H1 (cell line): ENCODE measurements around the gene SHROOM2. TPM values are rescaled to one million over a fixed set of nuclear protein-coding genes. Genes with fewer than 3 reads are reported as not detected.

Source experiments
- CTCF ChIA-PET: fragments of 300-600 bp; sonication (Branson Sonifier 250); formaldehyde crosslinking; loops from one replicate; lab custom pipeline; 2021; ENCODE audit not compliant: partially characterized antibody; lab: Charles Lee
- POLR2A ChIA-PET: fragments of 300-600 bp; sonication (Branson Sonifier 250); formaldehyde crosslinking; loops from one replicate; lab custom pipeline; 2021; ENCODE audit warnings: inconsistent platforms; ENCODE audit not compliant: partially characterized antibody; lab: Charles Lee
- DNase-seq, 2 experiments: peaks; one replicate each; pipeline versions ENCODE4 v3.0.0 to v3.0.0-alpha.2; 2010 to 2022; ENCODE audit warnings: low spot score in 2 of 2, low read depth in 1 of 2, mixed read lengths in 1 of 2
- FAIRE-seq: peaks from 2 replicates; lab custom pipeline; 2011; peaks lifted over from hg19 to GRCh38; lab: Jason Lieb, UNC
- H2AFZ ChIP-seq: 2 replicates; pipeline ENCODE4 v1.8.1; 2012; ENCODE audit warnings: low read length, inconsistent platforms
- H2AK5ac ChIP-seq: 2 replicates; pipeline ENCODE4 v1.6.1; 2013; ENCODE audit warnings: low read depth, low read length
- H2BK120ac ChIP-seq: replicated peaks from 2 replicates; pipeline ENCODE3; 2013; ENCODE audit warnings: low read depth, low read length, inconsistent platforms
- H2BK12ac ChIP-seq: 2 replicates; pipeline ENCODE4 v1.6.1; 2013; ENCODE audit warnings: low read depth, low read length
- H2BK15ac ChIP-seq: 2 replicates; pipeline ENCODE4 v1.6.1; 2013; ENCODE audit warnings: low read length
- H2BK20ac ChIP-seq: 2 replicates; pipeline ENCODE4 v1.6.1; 2013; ENCODE audit warnings: low read length
- H2BK5ac ChIP-seq: 2 replicates; pipeline ENCODE4 v1.6.1; 2013; ENCODE audit warnings: low read depth, low read length
- H3K14ac ChIP-seq: 2 replicates; pipeline ENCODE4 v1.6.1; 2013; ENCODE audit warnings: inconsistent platforms; ENCODE audit not compliant: insufficient read length
- H3K18ac ChIP-seq: 2 replicates; pipeline ENCODE4 v1.6.1; 2013; ENCODE audit warnings: low read length; ENCODE audit errors: extremely low read depth
- H3K23ac ChIP-seq: 2 replicates; pipeline ENCODE4 v1.6.1; 2013; ENCODE audit warnings: inconsistent platforms; ENCODE audit not compliant: insufficient read length
- H3K23me2 ChIP-seq: 2 replicates; pipeline ENCODE4 v1.6.1; 2013; ENCODE audit warnings: low read depth, low read length
- H3K27ac ChIP-seq: 2 replicates; pipeline ENCODE4 v1.6.1; 2011; ENCODE audit warnings: low read depth, low read length, inconsistent platforms
- H3K27me3 ChIP-seq, 4 experiments: replicated peaks in 1 of 4; 1 replicate in 1 of 4; 2 replicates in 3 of 4; pipeline versions ENCODE4 v1.6.1 to v1.8.1; 2011 to 2013; ENCODE audit warnings: low read length in 3 of 4, mild to moderate bottlenecking in 3 of 4, inconsistent platforms in 2 of 4, mixed read lengths in 2 of 4, moderate library complexity in 1 of 4; ENCODE audit not compliant: control insufficient read depth in 3 of 4, insufficient read depth in 3 of 4; ENCODE audit errors: extremely low read depth in 1 of 4
- H3K36me3 ChIP-seq, 4 experiments: 2 replicates each; pipeline versions ENCODE4 v1.6.1 to v1.8.1; 2011 to 2013; ENCODE audit warnings: mild to moderate bottlenecking in 4 of 4, low read length in 3 of 4, moderate library complexity in 2 of 4, control low read depth in 1 of 4, inconsistent platforms in 1 of 4; ENCODE audit not compliant: insufficient read depth in 4 of 4, control insufficient read depth in 2 of 4
- H3K4ac ChIP-seq: replicated peaks from 2 replicates; pipeline ENCODE3; 2013; ENCODE audit warnings: low read length, low read depth, mixed read lengths, inconsistent platforms; ENCODE audit not compliant: insufficient read length
- H3K4me1 ChIP-seq, 4 experiments: replicated peaks in 1 of 4; 1 replicate in 1 of 4; 2 replicates in 3 of 4; pipeline versions ENCODE4 v1.6.1 to v1.8.1; 2011 to 2013; ENCODE audit warnings: low read length in 3 of 4, inconsistent platforms in 2 of 4, mixed read lengths in 1 of 4; ENCODE audit not compliant: insufficient read depth in 4 of 4, control insufficient read depth in 3 of 4
- H3K4me2 ChIP-seq, 2 experiments: 2 replicates each; pipeline versions ENCODE4 v1.6.1 to v1.8.1; 2011 to 2013; ENCODE audit warnings: low read depth in 2 of 2, low read length in 2 of 2, control low read depth in 1 of 2, inconsistent platforms in 1 of 2, mild to moderate bottlenecking in 1 of 2; ENCODE audit not compliant: insufficient read depth in 1 of 2
- H3K4me3 ChIP-seq, 4 experiments: fragments of 200-600, 300-600 bp in 1 of 4; sonication (generic), shearing (Covaris generic), sonication (Bioruptor Twin) in 1 of 4; 2 replicates each; pipeline versions ENCODE4 v1.5.1 to v1.8.1; 2011 to 2016; ENCODE audit warnings: low read length in 4 of 4, low read depth in 3 of 4, control low read depth in 2 of 4, inconsistent platforms in 2 of 4, mild to moderate bottlenecking in 2 of 4, mixed read lengths in 1 of 4, moderate library complexity in 1 of 4; ENCODE audit not compliant: insufficient read depth in 2 of 4; ENCODE audit errors: extremely low read depth in 1 of 4
- H3K56ac ChIP-seq: replicated peaks from 2 replicates; pipeline ENCODE3; 2013; ENCODE audit warnings: low read depth, mild to moderate bottlenecking, mixed read lengths, low read length, inconsistent platforms; ENCODE audit not compliant: insufficient read length
- H3K79me1 ChIP-seq: 2 replicates; pipeline ENCODE4 v1.6.1; 2013; ENCODE audit warnings: low read depth, low read length, control low read depth
- H3K79me2 ChIP-seq, 2 experiments: 2 replicates each; pipeline versions ENCODE4 v1.6.1 to v1.8.1; 2012 to 2013; ENCODE audit warnings: low read length in 2 of 2, mild to moderate bottlenecking in 2 of 2, inconsistent platforms in 1 of 2; ENCODE audit not compliant: insufficient read depth in 2 of 2, control insufficient read depth in 1 of 2
- H3K9ac ChIP-seq, 4 experiments: replicated peaks in 1 of 4; 1 replicate in 1 of 4; 2 replicates in 3 of 4; pipeline versions ENCODE4 v1.6.1 to v1.8.1; 2011 to 2013; ENCODE audit warnings: low read depth in 3 of 4, low read length in 3 of 4, control low read depth in 2 of 4, mild to moderate bottlenecking in 2 of 4, moderate library complexity in 2 of 4, inconsistent platforms in 1 of 4; ENCODE audit errors: extremely low read depth in 1 of 4
- H3K9me3 ChIP-seq, 2 experiments: 2 replicates each; pipeline versions ENCODE4 v1.6.1 to v1.8.1; 2012 to 2013; ENCODE audit warnings: mild to moderate bottlenecking in 2 of 2, moderate library complexity in 2 of 2, control low read depth in 1 of 2, inconsistent platforms in 1 of 2, low read depth in 1 of 2, low read length in 1 of 2, mixed read lengths in 1 of 2; ENCODE audit not compliant: insufficient read depth in 2 of 2
- H4K20me1 ChIP-seq, 2 experiments: replicated peaks in 1 of 2; 2 replicates each; pipeline versions ENCODE3 to v1.8.1; 2011 to 2013; ENCODE audit warnings: inconsistent platforms in 2 of 2, low read length in 2 of 2, mild to moderate bottlenecking in 1 of 2; ENCODE audit not compliant: insufficient read depth in 2 of 2, control insufficient read depth in 1 of 2
- H4K5ac ChIP-seq: 2 replicates; pipeline ENCODE4 v1.6.1; 2013; ENCODE audit warnings: low read length, low read depth, mixed read lengths, inconsistent platforms; ENCODE audit not compliant: insufficient read length
- H4K8ac ChIP-seq: 2 replicates; pipeline ENCODE4 v1.8.0; 2013; ENCODE audit warnings: mild to moderate bottlenecking, moderate library complexity, low read length, inconsistent platforms; ENCODE audit not compliant: insufficient read depth; ENCODE audit errors: extremely low read depth
- H4K91ac ChIP-seq: replicated peaks from 2 replicates; pipeline ENCODE3; 2013; ENCODE audit warnings: low read length, mixed read lengths, inconsistent platforms; ENCODE audit not compliant: insufficient read length
- CBX5 ChIP-seq: fragments of 300-800, 300-1000 bp; sonication (generic); IDR thresholded peaks from 2 replicates; pipeline ENCODE4 v1.7.1; 2016; ENCODE audit warnings: antibody characterized with exemption, low read length, low read depth
- CHD1 ChIP-seq: IDR thresholded peaks from 2 replicates; pipeline ENCODE4 v1.6.1; 2012; ENCODE audit warnings: low read depth, low read length, improper control_type of control experiment
- CHD2 ChIP-seq: IDR thresholded peaks from 2 replicates; pipeline ENCODE4 v1.6.1; 2012; ENCODE audit warnings: low read length, improper control_type of control experiment
- CREB1 ChIP-seq: IDR thresholded peaks from 2 replicates; pipeline ENCODE4 v1.6.1; 2012; ENCODE audit warnings: inconsistent platforms
- E2F6 ChIP-seq: IDR thresholded peaks from 2 replicates; pipeline ENCODE4 v1.6.1; 2012; ENCODE audit warnings: inconsistent platforms
- FOSL1 ChIP-seq: IDR thresholded peaks from 2 replicates; pipeline ENCODE4 v1.6.1; 2011; ENCODE audit warnings: mild to moderate bottlenecking, low read depth, low read length, moderate library complexity; ENCODE audit not compliant: insufficient read depth
- MAFK ChIP-seq: IDR thresholded peaks from 2 replicates; pipeline ENCODE4 v1.6.1; 2012; ENCODE audit warnings: low read depth, mild to moderate bottlenecking, improper control_type of control experiment, low read length
- PHF8 ChIP-seq: fragments of 200-600 bp; sonication (generic); conservative IDR thresholded peaks from 2 replicates; pipeline ENCODE4 v1.7.1; 2012; ENCODE audit warnings: low read depth, mild to moderate bottlenecking, inconsistent platforms, low read length, moderate library complexity
- POLR2AphosphoS5 ChIP-seq: IDR thresholded peaks from 2 replicates; pipeline ENCODE4 v1.6.1; 2011; ENCODE audit warnings: low read depth, low read length
- POU5F1 ChIP-seq: IDR thresholded peaks from 2 replicates; pipeline ENCODE4 v1.6.1; 2011; ENCODE audit warnings: low read depth, mild to moderate bottlenecking, low read length, moderate library complexity
- RAD21 ChIP-seq, 2 experiments: IDR thresholded peaks in 1 of 2; conservative IDR thresholded peaks in 1 of 2; 2 replicates each; pipeline ENCODE4 v1.6.1; 2011; ENCODE audit warnings: low read depth in 2 of 2, low read length in 2 of 2, improper control_type of control experiment in 1 of 2, inconsistent platforms in 1 of 2, mild to moderate bottlenecking in 1 of 2, moderate library complexity in 1 of 2
- RFX5 ChIP-seq: IDR thresholded peaks from 2 replicates; pipeline ENCODE4 v1.6.1; 2011; ENCODE audit warnings: low read depth, low read length, improper control_type of control experiment, borderline replicate concordance
- SUZ12 ChIP-seq: fragments of 200-600 bp; sonication (generic); IDR thresholded peaks from 2 replicates; pipeline ENCODE4 v1.6.1; 2012; ENCODE audit warnings: mild to moderate bottlenecking, inconsistent platforms, low read length, moderate library complexity, mixed read lengths
- TAF7 ChIP-seq: optimal IDR thresholded peaks from 2 replicates; pipeline ENCODE3; 2011; ENCODE audit warnings: low read depth, mild to moderate bottlenecking, inconsistent platforms, low read length, moderate library complexity, borderline replicate concordance
- YY1 ChIP-seq: IDR thresholded peaks from 2 replicates; pipeline ENCODE4 v1.6.1; 2011; ENCODE audit warnings: low read depth, mild to moderate bottlenecking, low read length
- WGBS, 2 experiments: shearing (Covaris generic) in 1 of 2; methylation state at CpG; one replicate each; pipeline versions ENCODE4 v1.1.6 to v1.1.7; 2013 to 2015; ENCODE audit warnings: low lambda C conversion rate in 2 of 2, mixed read lengths in 2 of 2, inconsistent platforms in 1 of 2, low coverage in 1 of 2, missing lambda C conversion rate in 1 of 2; ENCODE audit not compliant: insufficient replicate concordance in 2 of 2, insufficient coverage in 1 of 2, insufficient read length in 1 of 2; ENCODE audit errors: extremely low coverage in 1 of 2, missing lambda C conversion rate in 1 of 2; 5-methylcytosine and 5-hydroxymethylcytosine counted together
- polyA plus RNA-seq, 7 experiments: library from polyadenylated mRNA; depleted of rRNA in 3 of 7; stranded (reverse) in 5 of 7; unstranded in 2 of 7; fragments of >200 nt in 5 of 7; fragments of 200-250 nt in 2 of 7; gene quantifications; 1 replicate in 5 of 7; 2 replicates in 1 of 7; 4 replicates in 1 of 7; pipeline versions ENCODE4 v1.2.1 to v1.2.3, GENCODE V29; 2011 to 2013; ENCODE audit warnings: missing spikeins in 2 of 7, mixed read lengths in 2 of 7
- total RNA-seq: library from RNA; stranded (reverse); fragmentation: NEBNext Ultra II Directional; extraction: Animal tissue kit (Norgen Biotek cat#: 25700); gene quantifications from 2 replicates; pipeline ENCODE4 v1.2.1, GENCODE V29; 2021

SHROOM2 gene
- total and polyA plus RNA-seq, 2 of the 8 experiments (the other 6 are each of a cell fraction or from before 2014, with no cell fraction given), result 3.4 to 14.2 TPM

- 88% methylated on average over 9 of the region's 9 CpGs; no CpG with 5 or more reads in 1 of the 2 experiments for WGBS, 2 experiments
- Histone ChIP-seq H4K91ac (no peak overlapping the region), H3K23me2 (no peaks in the 10 kb centered on the region), H3K9me3 (no peaks in the 10 kb centered on the region), H3K27ac (no peak overlapping the region), H2BK15ac (no peak overlapping the region), H2BK20ac (no peak overlapping the region), H3K4me3 (no peak overlapping the region), H3K36me3 (no peaks in the 10 kb centered on the region), H2BK12ac (no peak overlapping the region), H3K9ac (no peak overlapping the region), H3K56ac (no peak overlapping the region), H3K4me2 (no peak overlapping the region), H3K79me2 (peaks cover 0 to 4% of the 10 kb centered on the region in 2 experiments; a peak in 2 of 4 replicates), H4K20me1 (peaks cover 0 to 2% of the 10 kb centered on the region in 2 experiments), H2AFZ (no peak overlapping the region), H4K5ac (no peak overlapping the region), H2BK5ac (no peak overlapping the region), H3K23ac (no peak overlapping the region), H3K27me3 (no peaks in the 10 kb centered on the region), H2BK120ac (no peak overlapping the region), H4K8ac (no peak overlapping the region), H2AK5ac (no peak overlapping the region), H3K79me1 (no peaks in the 10 kb centered on the region), H3K14ac (no peak overlapping the region), H3K18ac (no peak overlapping the region), H3K4ac (no peak overlapping the region), H3K4me1 (peaks cover 1 to 7% (median 3%) of the 10 kb centered on the region in 4 experiments; a peak in 4 of 7 replicates)
- ChIA-PET POLR2A (no interaction called here), CTCF (no interaction called here)
- DNase-seq (no peak), FAIRE-seq (no peak)
- no peak for TF ChIP-seq CBX5
- TF ChIP-seq CHD2, result no peak
- TF ChIP-seq POLR2AphosphoS5, result no peak
- no peak for TF ChIP-seq RFX5
- no peak for TF ChIP-seq YY1
- TF ChIP-seq POU5F1, result no peak
- TF ChIP-seq TAF7, result no peak
- no peak for TF ChIP-seq PHF8
- no peak for TF ChIP-seq SUZ12
- TF ChIP-seq CHD1, result no peak
- no peak for TF ChIP-seq RAD21 (IDR thresholded peaks at IDR 0.05 in 1 of 2, conservative IDR thresholded peaks at IDR 0.05 in 1 of 2; ENCODE audit: low read depth in 2 of 2, low read length in 2 of 2)
- no peak for TF ChIP-seq E2F6
- no peak for TF ChIP-seq CREB1
- TF ChIP-seq MAFK, result no peak
- no peak for TF ChIP-seq FOSL1
Measured at GRCh38 chrX:9867226-9867625, 81.0 kb downstream of the SHROOM2 start.
